ENCODE data around the gene CDH23.

CDH23 gene

GRCh38 chr10:71458387-71458786, 61.7 kb downstream of the CDH23 start:
- no peak for DNase-seq (ENCODE audit: low read depth, low spot score)

GRCh38 chr10:71459513-71459912, 62.8 kb downstream of the CDH23 start:
- no peak overlapping the region for H3K27ac ChIP-seq
- no peak for DNase-seq (ENCODE audit: low read depth, low spot score)

More at GRCh38 chr10:71458387-71458786, 61.7 kb downstream of the CDH23 start:
- no peak overlapping the region for H3K27ac ChIP-seq

GRCh38 chr10:71460615-71461014, 63.9 kb downstream of the CDH23 start:
- H3K27ac ChIP-seq: no peak overlapping the region

GRCh38 chr10:71461457-71461856, 64.7 kb downstream of the CDH23 start:
- DNase-seq (ENCODE audit: low read depth, low spot score): no peak

More at GRCh38 chr10:71460615-71461014, 63.9 kb downstream of the CDH23 start:
- DNase-seq (ENCODE audit: low read depth, low spot score): no peak

GRCh38 chr10:71462062-71462935, 65.6 kb downstream of the CDH23 start:
- H3K27ac ChIP-seq: no peak overlapping the region
- no peak for DNase-seq (ENCODE audit: low read depth, low spot score)

More at GRCh38 chr10:71461457-71461856, 64.7 kb downstream of the CDH23 start:
- H3K27ac ChIP-seq: no peak overlapping the region

GRCh38 chr10:71463111-71463510, 66.4 kb downstream of the CDH23 start:
- no peak overlapping the region for H3K27ac ChIP-seq
- no peak for DNase-seq (ENCODE audit: low read depth, low spot score)

- no peak overlapping the region for H3K27ac ChIP-seq
- DNase-seq (ENCODE audit: low read depth, low spot score): no peak
Observed at GRCh38 chr10:71465551-71466252, 69.0 kb downstream of the CDH23 start.

GRCh38 chr10:71466330-71466729, 69.6 kb downstream of the CDH23 start:
- DNase-seq (ENCODE audit: low read depth, low spot score): no peak
- H3K27ac ChIP-seq: no peak overlapping the region

- no peak overlapping the region for H3K27ac ChIP-seq
- no peak for DNase-seq (ENCODE audit: low read depth, low spot score)
Observed at GRCh38 chr10:71467161-71467560, 70.4 kb downstream of the CDH23 start.

- no peak overlapping the region for H3K27ac ChIP-seq
- DNase-seq (ENCODE audit: low read depth, low spot score): no peak
Observed at GRCh38 chr10:71467569-71468362, 71.0 kb downstream of the CDH23 start.

- no peak for DNase-seq (ENCODE audit: low read depth, low spot score)
- H3K27ac ChIP-seq: no peak overlapping the region
Observed at GRCh38 chr10:71468363-71469094, 71.8 kb downstream of the CDH23 start.

- DNase-seq (ENCODE audit: low read depth, low spot score): no peak
Observed at GRCh38 chr10:71471006-71471405, 74.3 kb downstream of the CDH23 start.

GRCh38 chr10:71471957-71472365, 75.2 kb downstream of the CDH23 start:
- no peak overlapping the region for H3K27ac ChIP-seq
- DNase-seq (ENCODE audit: low read depth, low spot score): no peak

More at GRCh38 chr10:71471006-71471405, 74.3 kb downstream of the CDH23 start:
- no peak overlapping the region for H3K27ac ChIP-seq

GRCh38 chr10:71472466-71472865, 75.7 kb downstream of the CDH23 start:
- no peak for DNase-seq (ENCODE audit: low read depth, low spot score)
- no peak overlapping the region for H3K27ac ChIP-seq

- DNase-seq (ENCODE audit: low read depth, low spot score): no peak
- no peak overlapping the region for H3K27ac ChIP-seq
Observed at GRCh38 chr10:71472912-71473311, 76.2 kb downstream of the CDH23 start.

GRCh38 chr10:71473671-71474599, 77.2 kb downstream of the CDH23 start:
- DNase-seq (ENCODE audit: low read depth, low spot score): no peak
- H3K27ac ChIP-seq: no peak overlapping the region

- no peak for DNase-seq (ENCODE audit: low read depth, low spot score)
Observed at GRCh38 chr10:71474702-71475242, 78.1 kb downstream of the CDH23 start.

GRCh38 chr10:71475243-71475871, 78.6 kb downstream of the CDH23 start:
- H3K27ac ChIP-seq: no peak overlapping the region
- no peak for DNase-seq (ENCODE audit: low read depth, low spot score)

More at GRCh38 chr10:71474702-71475242, 78.1 kb downstream of the CDH23 start:
- no peak overlapping the region for H3K27ac ChIP-seq
